ENCODE results near the gene TARS3. TPM values are rescaled to one million over a fixed set of nuclear protein-coding genes. Genes with fewer than 3 reads are reported as not detected.
A peak's percentile ranks its signal among the peaks of the same experiment; 100 is the strongest.

Gene TARS3
- total and polyA plus RNA-seq, 3 experiments from 2014 or later: 10.0 to 17.7 (median 10.7) TPM

DNA sequence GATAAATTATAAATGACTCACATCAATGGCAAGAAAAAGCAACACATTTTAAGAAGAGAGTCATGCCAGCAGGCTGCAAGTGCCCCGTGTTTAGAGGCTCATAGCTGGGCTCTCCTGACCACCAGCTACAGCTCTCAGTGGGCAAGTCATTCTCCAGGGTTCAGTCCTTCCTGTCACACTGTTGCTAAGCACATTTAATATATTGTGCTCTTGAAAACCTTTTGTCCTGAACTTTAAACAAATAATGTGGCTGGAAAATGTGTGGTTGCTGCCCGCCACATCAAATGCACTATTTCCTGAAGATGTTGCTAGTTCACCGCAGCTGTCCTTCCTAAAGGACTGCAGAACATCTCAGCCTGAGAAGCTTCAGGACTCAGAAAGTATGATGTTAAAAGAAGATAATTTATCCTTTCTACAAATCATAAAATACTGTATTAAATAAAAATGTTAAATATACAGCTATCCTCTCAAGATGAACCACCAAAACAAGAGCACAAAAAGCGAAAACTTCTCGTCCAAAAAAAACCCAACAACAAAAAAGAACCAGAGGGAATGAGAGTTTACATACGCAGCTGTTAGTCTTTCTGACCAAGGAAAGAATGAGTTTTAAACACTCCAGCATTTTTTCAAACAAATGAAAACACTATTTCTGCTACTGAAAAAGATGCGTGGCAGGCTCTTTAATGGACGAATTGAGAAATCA, 951 bp downstream of the TARS3 start:
- Histone ChIP-seq H3K4me1 (ENCODE audit: insufficient read depth, low read length) (peaks cover 16% of the 10 kb centered on the region), H3K27ac (ENCODE audit: low read depth, low read length) (peak overlapping the region; percentile 71), H3K27me3 (ENCODE audit: insufficient read depth, low read length, poor library complexity, severe bottlenecking) (no peaks in the 10 kb centered on the region), H3K4me3 (ENCODE audit: low read length) (peak overlapping the region; percentile 69), H3K9me3 (ENCODE audit: low read length) (no peaks in the 10 kb centered on the region), H3K36me3 (ENCODE audit: insufficient read depth, low read length) (peaks cover 33% of the 10 kb centered on the region)
- ChIA-PET POLR2A (interaction anchor here (0.6 to 2.0 kb wide), 3 partner anchors 20 to 428 kb away, joined by 3 to 7 read pairs (median 7); partner anchors contain the start of genes SNRPA1 and TM2D3), CTCF (interaction anchor here (1.0 to 2.2 kb wide), 5 partner anchors 9 to 428 kb away, joined by 3 to 7 read pairs (median 4); partner anchors contain the start of gene SNRPA1)
- Mint-ChIP-seq H3K27ac (peak overlapping the region; percentile 82 to 98 (median 90)), H3K9me3 (no peaks in the 10 kb centered on the region), H3K27me3 (no peaks in the 10 kb centered on the region), H3K36me3 (peaks cover 7 to 45% (median 20%) of the 10 kb centered on the region in 3 donors), H3K4me3 (peak overlapping the region; percentile 84 to 95 (median 89)), H3K4me1 (peaks cover 32 to 52% (median 46%) of the 10 kb centered on the region in 3 donors)
- DNase-seq: peak; percentile 4 to 59 (median 34)

DNA sequence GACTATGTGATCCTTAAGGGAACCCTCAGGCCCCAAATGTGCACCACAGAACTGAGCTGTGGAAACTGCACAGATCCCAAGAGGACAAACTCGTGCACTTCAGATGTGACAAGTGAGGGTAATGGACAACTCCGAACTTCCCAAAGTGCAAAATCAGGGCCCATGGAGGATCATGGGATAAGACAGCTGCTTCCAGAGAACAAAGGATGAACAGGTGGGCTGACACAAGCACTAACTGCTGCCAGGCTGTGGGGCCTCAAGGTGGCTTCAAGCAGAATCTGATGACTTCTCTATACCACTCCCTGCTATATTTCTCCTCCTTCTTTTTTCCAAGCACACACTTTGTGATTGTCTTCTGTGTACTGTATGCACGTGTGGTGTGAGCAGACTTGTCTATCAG, 5.4 kb downstream of the TARS3 start:
- Mint-ChIP-seq H3K9me3 (no peaks in the 10 kb centered on the region), H3K4me1 (peaks cover 41 to 59% (median 53%) of the 10 kb centered on the region in 3 donors), H3K4me3 (peak overlapping the region in 1 of 7 donors; percentile 15), H3K27me3 (no peaks in the 10 kb centered on the region), H3K36me3 (peaks cover 7 to 79% (median 29%) of the 10 kb centered on the region in 3 donors), H3K27ac (peak overlapping the region in 2 of 8 donors; percentile 5 to 35)
- Histone ChIP-seq H3K4me1 (ENCODE audit: insufficient read depth, low read length) (peaks cover 16% of the 10 kb centered on the region), H3K27ac (ENCODE audit: low read depth, low read length) (no peak overlapping the region), H3K9me3 (ENCODE audit: low read length) (no peaks in the 10 kb centered on the region), H3K36me3 (ENCODE audit: insufficient read depth, low read length) (peaks cover 34% of the 10 kb centered on the region), H3K4me3 (ENCODE audit: low read length) (no peak overlapping the region), H3K27me3 (ENCODE audit: insufficient read depth, low read length, poor library complexity, severe bottlenecking) (no peaks in the 10 kb centered on the region)
- CTCF ChIA-PET: interaction anchor here (1.2 kb wide), 1 partner anchor 43 kb away, joined by 3 read pairs; no protein-coding TSS in a partner anchor
- DNase-seq: no peak
- POLR2A ChIA-PET: interaction anchor here (0.6 kb wide), 1 partner anchor 443 kb away, joined by 13 read pairs; no protein-coding TSS in a partner anchor

DNA sequence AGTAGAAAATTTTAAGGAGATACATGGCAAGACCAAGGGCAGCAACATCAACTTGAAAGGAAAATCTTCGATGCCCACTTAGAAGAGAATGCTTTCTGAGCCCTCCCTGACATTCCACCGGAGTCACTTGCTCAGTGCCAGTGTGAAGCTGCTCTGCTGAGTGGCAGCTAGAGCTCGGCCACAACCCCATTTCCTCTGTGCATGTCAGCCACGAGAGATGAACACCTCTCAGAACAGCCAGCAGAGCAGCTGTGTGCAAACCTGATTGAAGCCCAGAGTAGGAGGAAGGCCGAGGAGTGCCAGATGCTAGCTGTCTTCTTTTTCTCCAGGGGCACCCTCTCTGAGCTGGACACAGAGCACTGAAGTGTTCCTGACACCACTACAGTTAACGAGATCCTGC, 12.2 kb downstream of the TARS3 start:
- CTCF ChIA-PET: interaction anchor here (1.3 kb wide), 1 partner anchor 12 kb away, joined by 4 read pairs; the partner anchor contains the start of gene TARS3

DNA sequence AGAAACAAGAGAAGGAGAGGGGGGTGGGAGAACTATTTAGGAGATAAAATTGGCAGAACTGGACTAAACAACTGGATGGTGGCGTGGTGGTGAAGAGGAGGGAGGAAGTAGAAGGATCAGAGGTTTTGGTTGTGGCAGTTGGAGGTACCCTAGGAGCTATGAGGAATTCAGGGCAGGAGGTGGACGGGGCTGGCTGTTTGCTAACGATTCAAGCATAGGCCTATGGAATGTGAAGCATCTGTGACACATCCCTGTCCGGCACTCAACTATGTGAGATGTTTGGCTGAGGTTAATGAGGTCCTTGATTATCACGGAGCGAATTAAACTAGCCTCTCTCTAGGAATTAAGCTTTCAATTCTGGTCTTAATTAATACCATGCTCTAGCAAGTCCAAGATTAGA, 13.5 kb downstream of the TARS3 start:
- Histone ChIP-seq H3K9me3 (ENCODE audit: low read length) (no peaks in the 10 kb centered on the region), H3K27ac (ENCODE audit: low read depth, low read length) (no peak overlapping the region), H3K27me3 (ENCODE audit: insufficient read depth, low read length, poor library complexity, severe bottlenecking) (no peaks in the 10 kb centered on the region), H3K4me3 (ENCODE audit: low read length) (no peak overlapping the region), H3K4me1 (ENCODE audit: insufficient read depth, low read length) (no peaks in the 10 kb centered on the region), H3K36me3 (ENCODE audit: insufficient read depth, low read length) (peaks cover 43% of the 10 kb centered on the region)
- Mint-ChIP-seq H3K27ac (peak overlapping the region in 1 of 8 donors; percentile 8), H3K4me3 (no peak overlapping the region), H3K27me3 (no peaks in the 10 kb centered on the region), H3K4me1 (peaks cover 11 to 30% (median 21%) of the 10 kb centered on the region in 3 donors), H3K36me3 (peaks cover 20 to 86% (median 34%) of the 10 kb centered on the region in 3 donors), H3K9me3 (no peaks in the 10 kb centered on the region)
- ChIA-PET POLR2A (no interaction called here), CTCF (interaction anchor here (1.3 kb wide), 1 partner anchor 13 kb away, joined by 4 read pairs; the partner anchor contains the start of gene TARS3)
- no peak for DNase-seq

More for the DNA sequence above, 12.2 kb downstream of the TARS3 start:
- Mint-ChIP-seq H3K4me1 (peaks cover 12 to 30% (median 21%) of the 10 kb centered on the region in 3 donors), H3K27me3 (no peaks in the 10 kb centered on the region), H3K4me3 (no peak overlapping the region), H3K36me3 (peaks cover 20 to 85% (median 36%) of the 10 kb centered on the region in 3 donors), H3K27ac (peak overlapping the region in 1 of 8 donors; percentile 27), H3K9me3 (no peaks in the 10 kb centered on the region)
- POLR2A ChIA-PET: no interaction called here
- no peak for DNase-seq
- Histone ChIP-seq H3K4me3 (ENCODE audit: low read length) (no peak overlapping the region), H3K9me3 (ENCODE audit: low read length) (no peaks in the 10 kb centered on the region), H3K27me3 (ENCODE audit: insufficient read depth, low read length, poor library complexity, severe bottlenecking) (no peaks in the 10 kb centered on the region), H3K4me1 (ENCODE audit: insufficient read depth, low read length) (no peaks in the 10 kb centered on the region), H3K27ac (ENCODE audit: low read depth, low read length) (no peak overlapping the region), H3K36me3 (ENCODE audit: insufficient read depth, low read length) (peaks cover 39% of the 10 kb centered on the region)

DNA sequence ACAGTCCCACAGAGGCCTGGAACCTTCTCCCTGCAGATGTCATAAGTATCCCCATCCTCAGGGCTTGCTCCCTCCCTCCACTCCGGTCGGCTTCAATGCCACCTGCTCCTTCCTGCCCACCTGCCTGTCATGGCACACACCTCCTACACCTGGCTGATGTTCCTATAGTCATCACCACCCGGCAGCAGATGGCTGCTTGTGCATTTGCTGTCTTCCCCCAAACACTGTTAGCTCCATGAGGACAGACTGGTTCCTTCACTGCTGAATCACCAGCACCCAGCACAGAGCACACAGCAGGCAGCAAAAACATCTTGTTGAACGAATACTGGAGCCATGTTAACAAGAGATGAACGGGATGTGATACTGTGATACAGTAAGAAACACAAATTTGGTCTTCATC, 14.8 kb downstream of the TARS3 start:
- H3K4me1 Mint-ChIP-seq: peaks cover 11 to 30% (median 26%) of the 10 kb centered on the region in 3 donors
- H3K4me3 Mint-ChIP-seq: no peak overlapping the region
- Histone ChIP-seq H3K27me3 (ENCODE audit: insufficient read depth, low read length, poor library complexity, severe bottlenecking) (no peaks in the 10 kb centered on the region), H3K27ac (ENCODE audit: low read depth, low read length) (no peak overlapping the region), H3K36me3 (ENCODE audit: insufficient read depth, low read length) (peaks cover 48% of the 10 kb centered on the region), H3K4me3 (ENCODE audit: low read length) (no peak overlapping the region), H3K4me1 (ENCODE audit: insufficient read depth, low read length) (no peaks in the 10 kb centered on the region), H3K9me3 (ENCODE audit: low read length) (no peaks in the 10 kb centered on the region)
- H3K27me3 Mint-ChIP-seq: no peaks in the 10 kb centered on the region
- POLR2A ChIA-PET: no interaction called here
- peaks cover 20 to 89% (median 42%) of the 10 kb centered on the region in 3 donors for H3K36me3 Mint-ChIP-seq
- no peak for DNase-seq
- no peaks in the 10 kb centered on the region for H3K9me3 Mint-ChIP-seq
- CTCF ChIA-PET: no interaction called here
- H3K27ac Mint-ChIP-seq: peak overlapping the region in 5 of 8 donors; percentile 11 to 83 (median 77)

DNA sequence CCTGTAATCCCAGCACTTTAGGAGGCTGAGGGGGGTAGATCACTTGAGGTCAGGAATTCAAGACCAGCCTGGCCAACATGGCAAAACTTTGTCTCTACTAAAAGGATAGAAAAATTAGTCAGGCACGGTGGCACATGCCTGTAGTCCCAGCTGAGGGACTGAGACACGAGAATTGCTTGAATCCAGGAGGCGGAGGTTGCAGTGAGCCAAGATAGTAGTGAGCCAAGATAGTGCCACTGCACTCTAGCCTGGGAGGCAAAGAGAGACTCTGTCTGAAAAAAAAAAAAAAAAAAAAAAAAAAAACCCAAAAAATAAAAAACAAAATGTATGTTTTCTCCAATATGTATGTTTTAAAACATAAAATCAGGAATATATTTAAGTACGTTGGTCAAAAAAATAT, 16.3 kb downstream of the TARS3 start:
- no peaks in the 10 kb centered on the region for H3K27me3 Mint-ChIP-seq
- peaks cover 41% of the 10 kb centered on the region for H3K36me3 ChIP-seq (ENCODE audit: insufficient read depth, low read length)
- peaks cover 15 to 85% (median 40%) of the 10 kb centered on the region in 3 donors for H3K36me3 Mint-ChIP-seq
- H3K4me3 ChIP-seq (ENCODE audit: low read length): no peak overlapping the region
- no peaks in the 10 kb centered on the region for H3K9me3 Mint-ChIP-seq
- CTCF ChIA-PET: no interaction called here
- no peak overlapping the region for H3K4me3 Mint-ChIP-seq
- DNase-seq: no peak
- no peaks in the 10 kb centered on the region for H3K9me3 ChIP-seq (ENCODE audit: low read length)
- POLR2A ChIA-PET: no interaction called here
- H3K27me3 ChIP-seq (ENCODE audit: insufficient read depth, low read length, poor library complexity, severe bottlenecking): no peaks in the 10 kb centered on the region
- H3K27ac ChIP-seq (ENCODE audit: low read depth, low read length): no peak overlapping the region
- H3K4me1 ChIP-seq (ENCODE audit: insufficient read depth, low read length): no peaks in the 10 kb centered on the region
- no peak overlapping the region for H3K27ac Mint-ChIP-seq
- peaks cover 11 to 28% (median 21%) of the 10 kb centered on the region in 3 donors for H3K4me1 Mint-ChIP-seq

DNA sequence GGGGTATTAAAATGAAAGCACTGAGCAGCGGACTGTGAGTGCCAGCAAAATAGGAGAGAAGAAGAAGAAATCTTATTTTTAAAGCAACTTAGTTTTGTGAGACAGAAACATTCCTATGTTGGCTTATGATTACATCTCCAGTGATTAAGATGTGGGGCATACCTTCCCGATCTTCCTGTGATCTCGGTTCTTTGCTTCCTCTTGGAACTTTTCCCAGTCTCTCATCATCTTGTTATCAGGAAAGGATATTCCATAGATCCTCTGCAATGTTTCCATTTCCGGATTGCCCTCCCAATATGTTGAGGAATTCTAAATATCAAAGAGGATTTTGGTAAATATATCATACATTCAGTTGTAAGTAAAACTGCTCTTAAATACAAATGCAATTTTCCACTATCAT, 22.2 kb downstream of the TARS3 start:
- Histone ChIP-seq H3K4me3 (ENCODE audit: low read length) (no peak overlapping the region), H3K4me1 (ENCODE audit: insufficient read depth, low read length) (peaks cover 3% of the 10 kb centered on the region), H3K27me3 (ENCODE audit: insufficient read depth, low read length, poor library complexity, severe bottlenecking) (no peaks in the 10 kb centered on the region), H3K36me3 (ENCODE audit: insufficient read depth, low read length) (peaks cover 24% of the 10 kb centered on the region), H3K27ac (ENCODE audit: low read depth, low read length) (no peak overlapping the region), H3K9me3 (ENCODE audit: low read length) (no peaks in the 10 kb centered on the region)
- ChIA-PET POLR2A (no interaction called here), CTCF (no interaction called here)
- no peak overlapping the region for H3K27ac Mint-ChIP-seq
- H3K27me3 Mint-ChIP-seq: no peaks in the 10 kb centered on the region
- no peak overlapping the region for H3K4me3 Mint-ChIP-seq
- no peaks in the 10 kb centered on the region for H3K9me3 Mint-ChIP-seq
- peaks cover 6 to 19% (median 10%) of the 10 kb centered on the region in 3 donors for H3K4me1 Mint-ChIP-seq
- DNase-seq: no peak
- peaks cover 27 to 83% (median 43%) of the 10 kb centered on the region in 3 donors for H3K36me3 Mint-ChIP-seq

DNA sequence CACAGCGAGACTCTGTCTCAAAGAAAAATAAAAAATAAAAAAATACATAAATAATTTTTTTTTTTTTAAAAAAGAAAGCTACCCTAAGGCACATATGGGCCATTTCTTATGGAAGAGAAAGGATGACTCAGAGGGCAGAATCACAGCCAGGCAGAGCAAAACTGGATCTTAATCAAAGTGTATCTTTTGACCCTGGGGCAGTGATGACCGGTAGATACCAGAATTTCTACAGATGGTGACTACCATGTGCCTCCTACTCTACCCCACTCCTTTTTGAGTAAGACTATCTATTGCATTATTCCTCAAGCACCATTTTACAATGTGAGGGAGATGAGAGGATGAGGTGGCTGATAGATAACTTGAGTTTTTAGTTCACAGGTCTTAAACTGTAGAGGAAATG, 26.0 kb downstream of the TARS3 start:
- no peaks in the 10 kb centered on the region for H3K27me3 ChIP-seq (ENCODE audit: insufficient read depth, low read length, poor library complexity, severe bottlenecking)
- H3K4me3 ChIP-seq (ENCODE audit: low read length): no peak overlapping the region
- peaks cover 0 to 2% of the 10 kb centered on the region in 2 donors for H3K27me3 Mint-ChIP-seq
- H3K36me3 ChIP-seq (ENCODE audit: insufficient read depth, low read length): peaks cover 14% of the 10 kb centered on the region
- no peak overlapping the region for H3K27ac Mint-ChIP-seq
- no peak for DNase-seq
- no peak overlapping the region for H3K27ac ChIP-seq (ENCODE audit: low read depth, low read length)
- no peaks in the 10 kb centered on the region for H3K9me3 Mint-ChIP-seq
- no peak overlapping the region for H3K4me3 Mint-ChIP-seq
- peaks cover 7% of the 10 kb centered on the region for H3K4me1 ChIP-seq (ENCODE audit: insufficient read depth, low read length)
- peaks cover 34 to 86% (median 47%) of the 10 kb centered on the region in 3 donors for H3K36me3 Mint-ChIP-seq
- POLR2A ChIA-PET: no interaction called here
- H3K4me1 Mint-ChIP-seq: peaks cover 6 to 31% (median 24%) of the 10 kb centered on the region in 3 donors
- CTCF ChIA-PET: interaction anchor here (1.0 kb wide), 1 partner anchor 15 kb away, joined by 3 read pairs; no protein-coding TSS in a partner anchor
- H3K9me3 ChIP-seq (ENCODE audit: low read length): no peaks in the 10 kb centered on the region
